ENCODE data around the gene PACSIN3.

DNA sequence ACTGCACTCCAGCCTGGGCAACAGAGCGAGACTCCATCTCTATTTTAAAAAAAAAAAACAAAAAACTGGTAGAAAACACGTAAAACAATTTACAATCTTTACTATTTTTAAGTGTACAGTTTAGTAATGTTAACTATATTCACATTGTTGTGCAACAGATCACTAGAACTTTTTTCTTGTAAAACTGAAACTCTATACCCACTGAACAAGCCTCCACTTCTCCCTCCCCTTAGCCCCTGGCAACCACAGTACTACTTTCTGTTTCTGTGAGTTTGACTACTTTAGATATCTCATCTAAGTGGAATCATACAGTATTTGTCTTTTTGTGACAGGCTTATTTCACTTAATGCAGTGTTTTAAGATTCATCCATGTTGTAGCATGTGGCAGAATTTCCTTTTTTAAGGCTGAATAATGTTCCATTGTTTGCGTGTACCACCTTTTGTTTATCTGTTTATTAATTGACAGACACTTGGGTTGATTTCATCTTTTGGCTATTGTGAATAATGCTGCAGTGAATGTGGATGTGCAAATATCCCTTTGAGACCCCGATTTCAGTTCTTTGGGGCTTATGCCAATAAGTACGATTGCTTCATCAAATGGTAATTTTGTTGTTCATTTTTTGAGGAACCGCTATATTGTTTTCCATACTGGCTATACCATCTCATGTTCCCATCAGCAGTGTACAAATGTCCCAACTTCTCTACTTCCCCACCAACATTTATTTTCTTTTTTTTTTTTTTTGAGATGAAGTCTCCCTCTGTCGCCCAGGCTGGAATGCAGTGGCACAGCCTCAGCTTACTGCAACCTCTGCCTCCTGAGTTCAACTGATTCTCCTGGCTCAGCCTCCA lies 39.5 kb upstream of the PACSIN3 start:
- TF ChIP-seq, protein P1, sequence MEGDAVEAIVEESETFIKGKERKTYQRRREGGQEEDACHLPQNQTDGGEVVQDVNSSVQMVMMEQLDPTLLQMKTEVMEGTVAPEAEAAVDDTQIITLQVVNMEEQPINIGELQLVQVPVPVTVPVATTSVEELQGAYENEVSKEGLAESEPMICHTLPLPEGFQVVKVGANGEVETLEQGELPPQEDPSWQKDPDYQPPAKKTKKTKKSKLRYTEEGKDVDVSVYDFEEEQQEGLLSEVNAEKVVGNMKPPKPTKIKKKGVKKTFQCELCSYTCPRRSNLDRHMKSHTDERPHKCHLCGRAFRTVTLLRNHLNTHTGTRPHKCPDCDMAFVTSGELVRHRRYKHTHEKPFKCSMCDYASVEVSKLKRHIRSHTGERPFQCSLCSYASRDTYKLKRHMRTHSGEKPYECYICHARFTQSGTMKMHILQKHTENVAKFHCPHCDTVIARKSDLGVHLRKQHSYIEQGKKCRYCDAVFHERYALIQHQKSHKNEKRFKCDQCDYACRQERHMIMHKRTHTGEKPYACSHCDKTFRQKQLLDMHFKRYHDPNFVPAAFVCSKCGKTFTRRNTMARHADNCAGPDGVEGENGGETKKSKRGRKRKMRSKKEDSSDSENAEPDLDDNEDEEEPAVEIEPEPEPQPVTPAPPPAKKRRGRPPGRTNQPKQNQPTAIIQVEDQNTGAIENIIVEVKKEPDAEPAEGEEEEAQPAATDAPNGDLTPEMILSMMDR (conservative IDR thresholded peaks at IDR 0.05): no peak
- no peak for TF ChIP-seq EZH2 (IDR thresholded peaks at IDR 0.05; ENCODE audit: low read depth)
